MM.1S (cell line): ENCODE data around the gene CEP350.

Experiments used
- DNase-seq: peaks from one replicate; pipeline ENCODE4 v3.0.0-alpha.2; 2015
- H2AFZ ChIP-seq: fragments of 300-600 bp; sonication (generic); 2 replicates; pipeline ENCODE4 v1.6.0; 2016; ENCODE audit warnings: antibody characterized with exemption, low read length
- H3F3A ChIP-seq: fragments of 300-600 bp; sonication (generic); 2 replicates; pipeline ENCODE4 v1.6.1; 2016; ENCODE audit warnings: mild to moderate bottlenecking, antibody characterized with exemption, low read length, moderate library complexity, mixed read lengths; ENCODE audit not compliant: insufficient read depth
- H3K27ac ChIP-seq: fragments of 300-600 bp; sonication (generic); 2 replicates; pipeline ENCODE4 v1.5.1; 2016; ENCODE audit warnings: mild to moderate bottlenecking, low read length
- H3K27me3 ChIP-seq: fragments of 300-600 bp; sonication (generic); replicated peaks from 2 replicates; pipeline ENCODE4 v1.6.0; 2016; ENCODE audit warnings: low read length; ENCODE audit not compliant: insufficient read depth
- H3K36me3 ChIP-seq: fragments of 300-600 bp; sonication (generic); replicated peaks from 2 replicates; pipeline ENCODE4 v1.6.1; 2016; ENCODE audit warnings: mild to moderate bottlenecking, low read length, mixed read lengths; ENCODE audit not compliant: insufficient read depth
- H3K4me1 ChIP-seq: fragments of 300-600 bp; sonication (generic); 2 replicates; pipeline ENCODE4 v1.6.1; 2016; ENCODE audit warnings: low read length, mixed read lengths
- H3K4me2 ChIP-seq: fragments of 300-600 bp; sonication (generic); 2 replicates; pipeline ENCODE4 v1.6.0; 2016; ENCODE audit warnings: low read depth, low read length
- H3K4me3 ChIP-seq: fragments of 300-600 bp; sonication (generic); 2 replicates; pipeline ENCODE4 v1.5.1; 2016; ENCODE audit warnings: low read length, mixed read lengths
- H3K79me2 ChIP-seq: fragments of 300-600 bp; sonication (generic); 2 replicates; pipeline ENCODE4 v1.6.1; 2016; ENCODE audit warnings: mixed run types, low read length, mixed read lengths
- H3K9ac ChIP-seq: fragments of 300-600 bp; sonication (generic); 2 replicates; pipeline ENCODE4 v1.6.1; 2016; ENCODE audit warnings: low read length, mixed read lengths
- H3K9me2 ChIP-seq: fragments of 300-600 bp; sonication (generic); replicated peaks from 2 replicates; pipeline ENCODE4 v1.6.1; 2016; ENCODE audit warnings: mild to moderate bottlenecking, low read length, mixed read lengths; ENCODE audit not compliant: insufficient read depth
- H3K9me3 ChIP-seq: fragments of 300-600 bp; sonication (generic); replicated peaks from 2 replicates; pipeline ENCODE4 v1.6.1; 2016; ENCODE audit warnings: mild to moderate bottlenecking, low read length, mixed read lengths; ENCODE audit not compliant: insufficient read depth
- H4K20me1 ChIP-seq: fragments of 300-600 bp; sonication (generic); 2 replicates; pipeline ENCODE4 v1.6.1; 2016; ENCODE audit warnings: mild to moderate bottlenecking, low read length, moderate library complexity, mixed read lengths; ENCODE audit not compliant: insufficient read depth
- CTCF ChIP-seq: fragments of 300-600 bp; sonication (generic); IDR thresholded peaks from 2 replicates; pipeline ENCODE4 v1.5.1; 2016; ENCODE audit warnings: antibody characterized with exemption, low read length, mixed read lengths
- EZH2 ChIP-seq: fragments of 300-600 bp; sonication (generic); optimal IDR thresholded peaks from 2 replicates; pipeline ENCODE3; 2017; ENCODE audit warnings: low read depth, mild to moderate bottlenecking, antibody characterized with exemption, low read length, mixed read lengths
- EZH2phosphoT487 ChIP-seq: fragments of 300-600 bp; sonication (generic); IDR thresholded peaks from 2 replicates; pipeline ENCODE4 v1.6.1; 2018; ENCODE audit warnings: antibody characterized with exemption, low read length

Gene CEP350

DNA sequence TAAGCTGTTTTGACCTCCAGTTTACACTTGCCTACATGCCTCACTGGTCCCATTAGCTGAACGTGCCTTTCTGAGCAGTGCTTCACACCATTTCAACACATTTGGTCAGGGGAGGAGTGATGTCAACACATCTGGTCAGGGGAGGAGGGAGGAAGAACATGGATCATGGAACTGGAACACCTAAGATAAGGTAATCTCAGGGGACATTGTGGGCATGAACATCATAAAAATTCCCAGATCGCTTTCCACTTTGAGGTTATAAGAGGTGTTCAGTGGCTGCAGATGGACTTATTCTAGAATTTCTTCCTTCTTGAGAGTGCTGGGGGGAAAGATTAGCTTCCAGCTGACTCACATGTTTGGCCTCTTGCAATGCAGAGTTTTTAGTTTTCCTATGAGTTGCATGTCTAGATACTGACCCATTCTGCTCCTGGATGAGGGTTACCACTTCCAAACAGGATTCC lies 202.1 kb downstream of the CEP350 start:
- H3K4me2 ChIP-seq: no peak overlapping the region
- no peaks in the 10 kb centered on the region for H4K20me1 ChIP-seq
- H3K9me3 ChIP-seq: no peaks in the 10 kb centered on the region
- H3K4me3 ChIP-seq: no peak overlapping the region
- DNase-seq: no peak
- H2AFZ ChIP-seq: no peak overlapping the region
- H3K9me2 ChIP-seq: no peaks in the 10 kb centered on the region
- H3K27ac ChIP-seq: no peak overlapping the region
- H3K4me1 ChIP-seq: peaks cover 12% of the 10 kb centered on the region
- H3K36me3 ChIP-seq: no peaks in the 10 kb centered on the region
- no peak for TF ChIP-seq EZH2
- no peak for TF ChIP-seq CTCF
- H3K27me3 ChIP-seq: peaks cover 5% of the 10 kb centered on the region; the same call in 1 of the 2 replicates
- H3K79me2 ChIP-seq: no peaks in the 10 kb centered on the region
- H3F3A ChIP-seq: peaks cover 5% of the 10 kb centered on the region; the same call in 1 of the 2 replicates
- no peak overlapping the region for H3K9ac ChIP-seq

DNA sequence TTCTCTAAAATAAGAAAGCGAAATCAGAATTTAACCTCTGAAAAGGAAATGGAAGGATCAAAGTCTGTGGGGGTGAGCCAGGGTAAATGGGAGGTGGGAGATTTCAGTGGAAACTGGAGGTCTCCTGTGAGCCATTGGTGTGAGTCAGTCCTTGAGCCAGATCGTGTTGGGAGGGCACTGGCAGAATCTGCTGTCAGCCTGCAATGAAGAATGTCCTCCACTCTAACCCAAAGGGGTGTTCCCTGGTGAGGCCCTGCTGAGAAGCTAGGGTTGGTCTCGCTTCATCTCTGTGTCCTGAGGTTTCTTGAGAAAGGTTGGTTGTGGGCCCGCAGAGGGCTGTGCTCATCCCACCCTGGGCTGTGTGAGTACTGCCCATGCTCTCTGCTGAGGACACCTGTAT lies 202.5 kb downstream of the CEP350 start:
- Histone ChIP-seq H3K27me3 (peaks cover 5% of the 10 kb centered on the region; the same call in 1 of the 2 replicates), H3K4me2 (no peak overlapping the region), H3K4me3 (no peak overlapping the region), H3K4me1 (peaks cover 12% of the 10 kb centered on the region), H3K79me2 (no peaks in the 10 kb centered on the region), H2AFZ (no peak overlapping the region), H4K20me1 (no peaks in the 10 kb centered on the region), H3K36me3 (no peaks in the 10 kb centered on the region), H3K27ac (no peak overlapping the region), H3K9ac (no peak overlapping the region), H3F3A (peaks cover 5% of the 10 kb centered on the region; the same call in 1 of the 2 replicates), H3K9me3 (no peaks in the 10 kb centered on the region), H3K9me2 (no peaks in the 10 kb centered on the region)
- DNase-seq: no peak
- TF ChIP-seq EZH2phosphoT487 (no peak), EZH2 (no peak), CTCF (no peak)

DNA sequence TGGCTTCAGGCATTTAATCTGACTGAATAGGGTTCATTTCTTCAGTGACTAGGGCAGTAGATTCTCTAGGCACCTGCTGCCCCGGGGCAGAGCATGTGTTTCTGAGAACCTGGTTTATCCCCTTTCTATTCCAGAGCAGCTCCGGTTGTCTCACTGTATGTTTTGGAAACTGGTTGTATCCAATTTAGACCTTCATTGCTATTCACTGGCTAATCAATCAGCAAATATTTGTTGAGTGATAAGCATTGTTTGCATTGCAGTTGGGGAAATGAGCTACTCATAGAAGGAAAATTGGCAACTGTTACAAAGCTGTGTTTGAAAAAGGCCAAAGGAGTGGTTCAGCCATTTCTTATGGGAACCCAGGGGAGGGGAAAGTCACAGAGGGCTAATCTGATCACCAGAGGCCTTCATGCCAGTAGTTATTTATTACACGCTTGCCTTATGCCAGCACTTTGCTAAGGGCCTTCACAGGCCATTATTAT lies 203.0 kb downstream of the CEP350 start:
- H3K4me2 ChIP-seq: no peak overlapping the region

More for the DNA sequence above, 203.0 kb downstream of the CEP350 start:
- H2AFZ ChIP-seq: no peak overlapping the region
- peaks cover 5% of the 10 kb centered on the region; the same call in 1 of the 2 replicates for H3K27me3 ChIP-seq
- H3K9ac ChIP-seq: no peak overlapping the region
- H3K36me3 ChIP-seq: no peaks in the 10 kb centered on the region
- no peak for DNase-seq
- H3K4me1 ChIP-seq: peaks cover 12% of the 10 kb centered on the region
- no peaks in the 10 kb centered on the region for H3K9me2 ChIP-seq
- no peak overlapping the region for H3K4me3 ChIP-seq
- H3F3A ChIP-seq: peaks cover 5% of the 10 kb centered on the region; the same call in 1 of the 2 replicates
- TF ChIP-seq EZH2phosphoT487 (no peak), EZH2 (no peak), CTCF (no peak)
- no peaks in the 10 kb centered on the region for H4K20me1 ChIP-seq
- no peak overlapping the region for H3K27ac ChIP-seq
- H3K79me2 ChIP-seq: no peaks in the 10 kb centered on the region
- H3K9me3 ChIP-seq: no peaks in the 10 kb centered on the region
